Measurements from ENCODE around the gene PRKG1. TPM values are rescaled to one million over a fixed set of nuclear protein-coding genes. Genes with fewer than 3 reads are reported as not detected.
"Not testable (repeated sequence)": the region's sequence is repeated elsewhere in the genome, so short reads cannot be mapped to it uniquely, and the experiment has no call there.

PRKG1 gene
- total RNA-seq, 2 donors from 2014 or later = 17.8 to 31.1 TPM

- no peaks in the 10 kb centered on the region for H3K36me3 ChIP-seq
- H3K27ac ChIP-seq = no peak overlapping the region
- DNase-seq (ENCODE audit: low spot score) = no peak
- no peak overlapping the region for H3K4me3 ChIP-seq
- no peaks in the 10 kb centered on the region for H3K27me3 ChIP-seq
- H3K4me1 ChIP-seq = peaks cover 0 to 15% of the 10 kb centered on the region in 2 donors
- TF ChIP-seq, protein P1, sequence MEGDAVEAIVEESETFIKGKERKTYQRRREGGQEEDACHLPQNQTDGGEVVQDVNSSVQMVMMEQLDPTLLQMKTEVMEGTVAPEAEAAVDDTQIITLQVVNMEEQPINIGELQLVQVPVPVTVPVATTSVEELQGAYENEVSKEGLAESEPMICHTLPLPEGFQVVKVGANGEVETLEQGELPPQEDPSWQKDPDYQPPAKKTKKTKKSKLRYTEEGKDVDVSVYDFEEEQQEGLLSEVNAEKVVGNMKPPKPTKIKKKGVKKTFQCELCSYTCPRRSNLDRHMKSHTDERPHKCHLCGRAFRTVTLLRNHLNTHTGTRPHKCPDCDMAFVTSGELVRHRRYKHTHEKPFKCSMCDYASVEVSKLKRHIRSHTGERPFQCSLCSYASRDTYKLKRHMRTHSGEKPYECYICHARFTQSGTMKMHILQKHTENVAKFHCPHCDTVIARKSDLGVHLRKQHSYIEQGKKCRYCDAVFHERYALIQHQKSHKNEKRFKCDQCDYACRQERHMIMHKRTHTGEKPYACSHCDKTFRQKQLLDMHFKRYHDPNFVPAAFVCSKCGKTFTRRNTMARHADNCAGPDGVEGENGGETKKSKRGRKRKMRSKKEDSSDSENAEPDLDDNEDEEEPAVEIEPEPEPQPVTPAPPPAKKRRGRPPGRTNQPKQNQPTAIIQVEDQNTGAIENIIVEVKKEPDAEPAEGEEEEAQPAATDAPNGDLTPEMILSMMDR (IDR thresholded peaks at IDR 0.05) = no peak
- H3K9me3 ChIP-seq = no peaks in the 10 kb centered on the region
Measured at GRCh38 chr10:51204066-51204465, 129.8 kb downstream of the PRKG1 start.

DNA sequence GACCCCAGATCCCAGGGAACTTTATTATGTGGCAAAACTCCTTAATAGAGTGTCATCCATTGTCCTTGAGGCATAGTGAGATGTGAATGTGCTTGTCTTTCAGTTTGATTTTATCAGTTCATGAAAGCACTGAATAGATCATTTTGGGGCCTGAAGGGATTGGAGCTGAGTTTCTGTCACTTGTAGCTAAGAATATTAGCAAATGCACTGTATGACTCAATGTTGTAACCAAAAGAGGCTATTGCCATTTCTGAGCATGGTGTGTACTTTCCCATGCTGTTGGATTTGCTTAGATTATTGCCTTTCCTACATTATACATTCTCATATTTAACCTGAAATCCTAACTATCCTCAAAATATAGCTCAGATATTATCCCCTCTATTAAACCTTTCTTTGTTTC lies 130.4 kb downstream of the PRKG1 start:
- no peak overlapping the region for H3K27ac ChIP-seq
- H3K36me3 ChIP-seq = no peaks in the 10 kb centered on the region
- H3K4me1 ChIP-seq = peaks cover 0 to 15% of the 10 kb centered on the region in 2 donors
- no peak overlapping the region for H3K4me3 ChIP-seq
- DNase-seq (ENCODE audit: low spot score) = no peak
- H3K27me3 ChIP-seq = no peaks in the 10 kb centered on the region
- TF ChIP-seq, protein P1 (IDR thresholded peaks at IDR 0.05) = no peak
- no peaks in the 10 kb centered on the region for H3K9me3 ChIP-seq

- Histone ChIP-seq H3K9me3 (no peaks in the 10 kb centered on the region), H3K4me3 (no peak overlapping the region), H3K36me3 (no peaks in the 10 kb centered on the region), H3K4me1 (peaks cover 0 to 15% of the 10 kb centered on the region in 2 donors), H3K27me3 (no peaks in the 10 kb centered on the region), H3K27ac (no peak overlapping the region)
- DNase-seq (ENCODE audit: low spot score) = no peak
- TF ChIP-seq, protein P1 (IDR thresholded peaks at IDR 0.05) = no peak
Measured at GRCh38 chr10:51206500-51206899, 132.2 kb downstream of the PRKG1 start.

GRCh38 chr10:51212937-51213336 lies 138.7 kb downstream of the PRKG1 start:
- H3K4me3 ChIP-seq; H3K27ac ChIP-seq; H3K9me3 ChIP-seq; H3K27me3 ChIP-seq; DNase-seq (ENCODE audit: low spot score); H3K36me3 ChIP-seq: not testable (repeated sequence)
- H3K4me1 ChIP-seq = peaks cover 0 to 24% of the 10 kb centered on the region in 2 donors

DNA sequence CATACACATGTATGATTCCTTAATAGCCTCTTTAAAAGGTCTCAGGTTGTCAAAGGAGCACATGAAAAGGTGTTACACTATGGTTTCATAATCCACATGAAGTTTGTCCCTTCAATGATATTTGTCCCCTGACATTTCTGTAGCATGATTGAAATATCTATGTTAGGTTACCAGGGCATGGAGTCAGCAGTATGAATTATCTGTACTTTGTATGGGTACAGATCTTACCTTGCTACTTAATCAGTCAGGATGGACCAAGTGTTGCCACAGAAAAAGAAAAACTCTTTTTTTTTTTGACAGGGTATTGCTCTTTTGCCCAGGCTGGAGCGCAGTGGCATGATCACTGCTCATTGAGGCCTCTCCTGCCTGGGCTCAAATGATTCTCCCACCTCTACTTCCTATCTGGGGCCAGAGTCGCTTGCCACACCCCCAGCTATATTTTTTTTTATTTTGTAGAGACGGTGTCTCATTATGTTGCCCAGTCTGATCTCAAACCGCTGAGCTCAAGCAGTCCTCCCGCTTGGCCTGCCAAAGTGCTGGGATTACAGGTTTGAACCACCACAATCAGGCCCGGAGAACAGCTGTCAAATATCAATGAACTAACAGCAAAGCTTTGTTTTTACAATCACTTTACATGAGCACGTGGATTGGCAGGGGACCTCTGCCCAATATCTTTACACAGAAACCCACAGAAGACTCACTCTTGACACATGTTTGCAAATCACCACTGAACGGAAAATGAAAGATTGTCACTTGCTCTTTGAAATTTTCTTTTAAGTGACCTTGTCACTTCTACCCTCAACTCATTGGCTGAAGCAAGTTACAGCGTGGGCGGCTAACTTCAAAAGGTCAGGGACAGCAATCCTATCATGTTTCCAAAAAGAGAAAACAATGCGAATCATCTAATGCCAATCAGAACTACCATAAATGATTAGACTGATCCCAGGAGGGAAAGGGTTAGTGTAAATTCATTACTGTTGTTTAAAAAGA lies 140.2 kb downstream of the PRKG1 start:
- no peaks in the 10 kb centered on the region for H3K9me3 ChIP-seq
- peaks cover 0 to 15% of the 10 kb centered on the region in 2 donors for H3K4me1 ChIP-seq
- H3K4me3 ChIP-seq = no peak overlapping the region
- no peak for DNase-seq (ENCODE audit: low spot score)
- TF ChIP-seq, protein P1 (IDR thresholded peaks at IDR 0.05) = no peak
- no peaks in the 10 kb centered on the region for H3K27me3 ChIP-seq
- H3K27ac ChIP-seq = peak overlapping the region in 1 of 2 donors; percentile 35
- H3K36me3 ChIP-seq = no peaks in the 10 kb centered on the region

GRCh38 chr10:51215951-51216834 lies 141.9 kb downstream of the PRKG1 start:
- Histone ChIP-seq H3K4me1 (peaks cover 0 to 15% of the 10 kb centered on the region in 2 donors), H3K4me3 (no peak overlapping the region), H3K27ac (no peak overlapping the region), H3K27me3 (no peaks in the 10 kb centered on the region), H3K36me3 (no peaks in the 10 kb centered on the region), H3K9me3 (no peaks in the 10 kb centered on the region)
- TF ChIP-seq, protein P1 (IDR thresholded peaks at IDR 0.05) = no peak
- DNase-seq (ENCODE audit: low spot score) = no peak

Data from right atrium auricular region (tissue), 2 donors.